Activated effector memory CD4-positive, alpha-beta T cell treated with Interleukin-2 at 50 U/mL for 16 hours (primary cell): ENCODE data around the gene CBX7.

Source experiments
- DNase-seq: peaks from one replicate; pipeline ENCODE4 v3.0.0-alpha.2; 2020

Gene CBX7

GRCh38 chr22:39122772-39123470 lies 29.6 kb downstream of the CBX7 start:
- no peak for DNase-seq

- DNase-seq = no peak
Measured at GRCh38 chr22:39120983-39121382, 31.5 kb downstream of the CBX7 start.

GRCh38 chr22:39117585-39118191 lies 34.8 kb downstream of the CBX7 start:
- peak; percentile 62 for DNase-seq

GRCh38 chr22:39115977-39116621 lies 36.4 kb downstream of the CBX7 start:
- no peak for DNase-seq

GRCh38 chr22:39115570-39115969 lies 36.9 kb downstream of the CBX7 start:
- DNase-seq = no peak

- DNase-seq = no peak
Measured at GRCh38 chr22:39114112-39114511, 38.4 kb downstream of the CBX7 start.

- DNase-seq = no peak
Measured at GRCh38 chr22:39110631-39111561, 41.6 kb downstream of the CBX7 start.

GRCh38 chr22:39109361-39109760 lies 43.1 kb downstream of the CBX7 start:
- DNase-seq = no peak

GRCh38 chr22:39108487-39108886 lies 44.0 kb downstream of the CBX7 start:
- DNase-seq = no peak

GRCh38 chr22:39106326-39106725 lies 46.2 kb downstream of the CBX7 start:
- DNase-seq = no peak

GRCh38 chr22:39103431-39103830 lies 49.0 kb downstream of the CBX7 start:
- DNase-seq = no peak

- DNase-seq = no peak
Measured at GRCh38 chr22:39101226-39101625, 51.3 kb downstream of the CBX7 start.

- DNase-seq = no peak
Measured at GRCh38 chr22:39098576-39098975, 53.9 kb downstream of the CBX7 start.

GRCh38 chr22:39098026-39098425 lies 54.5 kb downstream of the CBX7 start:
- DNase-seq = no peak

GRCh38 chr22:39097098-39098020 lies 55.1 kb downstream of the CBX7 start, which contains the start of gene APOBEC3H:
Gene APOBEC3H, plus strand, starts transcription at chr22:39097244. Its CDS starts 3,035 bp downstream, at chr22:39100279.
- DNase-seq = no peak

GRCh38 chr22:39095971-39096370 lies 56.5 kb downstream of the CBX7 start:
- DNase-seq = no peak

GRCh38 chr22:39094717-39095389 lies 57.6 kb downstream of the CBX7 start:
- peak; percentile 30 for DNase-seq

- DNase-seq = no peak
Measured at GRCh38 chr22:39092111-39092862, 60.2 kb downstream of the CBX7 start.

GRCh38 chr22:39091126-39092081 lies 61.1 kb downstream of the CBX7 start:
- no peak for DNase-seq
